ENCODE measurements around the gene RNF39. TPM values are rescaled to one million over a fixed set of nuclear protein-coding genes. Genes with fewer than 3 reads are reported as not detected.
"Not testable (repeated sequence)": the region's sequence is repeated elsewhere in the genome, so short reads cannot be mapped to it uniquely, and the experiment has no call there.

The RNF39 gene
- total RNA-seq, 1 donor = not detected

- H3K4me3 ChIP-seq (ENCODE audit: low read length) = no peak overlapping the region
- H3K4me1 ChIP-seq (ENCODE audit: insufficient read depth, low read length) = peaks cover 7% of the 10 kb centered on the region
- no peaks in the 10 kb centered on the region for H3K27me3 ChIP-seq (ENCODE audit: insufficient read depth, low read length)
- H3K9me3 ChIP-seq (ENCODE audit: low read depth, low read length) = no peaks in the 10 kb centered on the region
Measured at GRCh38 chr6:30047220-30047619, 28.3 kb downstream of the RNF39 start.

GRCh38 chr6:30044630-30045029 is 30.9 kb downstream of the RNF39 start:
- Histone ChIP-seq H3K4me1 (ENCODE audit: insufficient read depth, low read length) (peaks cover 7% of the 10 kb centered on the region), H3K9me3 (ENCODE audit: low read depth, low read length) (no peaks in the 10 kb centered on the region), H3K4me3 (ENCODE audit: low read length) (no peak overlapping the region), H3K27me3 (ENCODE audit: insufficient read depth, low read length) (no peaks in the 10 kb centered on the region)

GRCh38 chr6:30043744-30044143 is 31.8 kb downstream of the RNF39 start:
- peaks cover 7% of the 10 kb centered on the region for H3K4me1 ChIP-seq (ENCODE audit: insufficient read depth, low read length)
- no peaks in the 10 kb centered on the region for H3K27me3 ChIP-seq (ENCODE audit: insufficient read depth, low read length)
- H3K4me3 ChIP-seq (ENCODE audit: low read length) = no peak overlapping the region
- H3K9me3 ChIP-seq (ENCODE audit: low read depth, low read length) = no peaks in the 10 kb centered on the region

GRCh38 chr6:30042914-30043313 is 32.7 kb downstream of the RNF39 start:
- Histone ChIP-seq H3K9me3 (ENCODE audit: low read depth, low read length) (no peaks in the 10 kb centered on the region), H3K4me3 (ENCODE audit: low read length) (no peak overlapping the region), H3K4me1 (ENCODE audit: insufficient read depth, low read length) (peaks cover 7% of the 10 kb centered on the region)

GRCh38 chr6:30042476-30042875 is 33.1 kb downstream of the RNF39 start:
- Histone ChIP-seq H3K4me3 (ENCODE audit: low read length) (no peak overlapping the region), H3K9me3 (ENCODE audit: low read depth, low read length) (no peaks in the 10 kb centered on the region), H3K27me3 (ENCODE audit: insufficient read depth, low read length) (no peaks in the 10 kb centered on the region), H3K4me1 (ENCODE audit: insufficient read depth, low read length) (peaks cover 7% of the 10 kb centered on the region)

More at GRCh38 chr6:30042914-30043313, 32.7 kb downstream of the RNF39 start:
- no peaks in the 10 kb centered on the region for H3K27me3 ChIP-seq (ENCODE audit: insufficient read depth, low read length)

- Histone ChIP-seq H3K9me3 (ENCODE audit: low read depth, low read length) (no peaks in the 10 kb centered on the region), H3K4me1 (ENCODE audit: insufficient read depth, low read length) (peaks cover under 1% of the 10 kb centered on the region), H3K4me3 (ENCODE audit: low read length) (no peak overlapping the region), H3K27me3 (ENCODE audit: insufficient read depth, low read length) (no peaks in the 10 kb centered on the region)
Measured at GRCh38 chr6:30041821-30042220, 33.7 kb downstream of the RNF39 start.

- Histone ChIP-seq H3K9me3 (ENCODE audit: low read depth, low read length) (no peaks in the 10 kb centered on the region), H3K4me1 (ENCODE audit: insufficient read depth, low read length) (no peaks in the 10 kb centered on the region), H3K4me3 (ENCODE audit: low read length) (no peak overlapping the region), H3K27me3 (ENCODE audit: insufficient read depth, low read length) (no peaks in the 10 kb centered on the region)
Measured at GRCh38 chr6:30041221-30041620, 34.3 kb downstream of the RNF39 start.

GRCh38 chr6:30037182-30037788 is 38.3 kb downstream of the RNF39 start:
- H3K27me3 ChIP-seq (ENCODE audit: insufficient read depth, low read length) = no peaks in the 10 kb centered on the region
- no peak overlapping the region for H3K4me3 ChIP-seq (ENCODE audit: low read length)
- no peaks in the 10 kb centered on the region for H3K9me3 ChIP-seq (ENCODE audit: low read depth, low read length)

GRCh38 chr6:30035784-30036183 is 39.8 kb downstream of the RNF39 start:
- Histone ChIP-seq H3K27me3 (ENCODE audit: insufficient read depth, low read length) (no peaks in the 10 kb centered on the region), H3K4me3 (ENCODE audit: low read length) (no peak overlapping the region), H3K9me3 (ENCODE audit: low read depth, low read length) (no peaks in the 10 kb centered on the region), H3K4me1 (ENCODE audit: insufficient read depth, low read length) (peaks cover 16% of the 10 kb centered on the region)

More at GRCh38 chr6:30037182-30037788, 38.3 kb downstream of the RNF39 start:
- H3K4me1 ChIP-seq (ENCODE audit: insufficient read depth, low read length) = peaks cover 16% of the 10 kb centered on the region

GRCh38 chr6:30033440-30033839 is 42.1 kb downstream of the RNF39 start:
- H3K9me3 ChIP-seq (ENCODE audit: low read depth, low read length); H3K27me3 ChIP-seq (ENCODE audit: insufficient read depth, low read length); H3K4me3 ChIP-seq (ENCODE audit: low read length): not testable (repeated sequence)
- H3K4me1 ChIP-seq (ENCODE audit: insufficient read depth, low read length) = peaks cover 16% of the 10 kb centered on the region

GRCh38 chr6:30031381-30031780 is 44.2 kb downstream of the RNF39 start:
- H3K4me3 ChIP-seq (ENCODE audit: low read length) = no peak overlapping the region
- H3K27me3 ChIP-seq (ENCODE audit: insufficient read depth, low read length) = no peaks in the 10 kb centered on the region
- peaks cover 16% of the 10 kb centered on the region for H3K4me1 ChIP-seq (ENCODE audit: insufficient read depth, low read length)
- H3K9me3 ChIP-seq (ENCODE audit: low read depth, low read length) = no peaks in the 10 kb centered on the region

- Histone ChIP-seq H3K4me1 (ENCODE audit: insufficient read depth, low read length) (peaks cover 12% of the 10 kb centered on the region), H3K9me3 (ENCODE audit: low read depth, low read length) (no peaks in the 10 kb centered on the region), H3K4me3 (ENCODE audit: low read length) (no peak overlapping the region), H3K27me3 (ENCODE audit: insufficient read depth, low read length) (no peaks in the 10 kb centered on the region)
Measured at GRCh38 chr6:30029588-30029987, 46.0 kb downstream of the RNF39 start.

GRCh38 chr6:30025186-30025585 is 50.4 kb downstream of the RNF39 start:
- Histone ChIP-seq H3K9me3 (ENCODE audit: low read depth, low read length) (no peaks in the 10 kb centered on the region), H3K4me3 (ENCODE audit: low read length) (no peak overlapping the region), H3K4me1 (ENCODE audit: insufficient read depth, low read length) (peaks cover 9% of the 10 kb centered on the region), H3K27me3 (ENCODE audit: insufficient read depth, low read length) (no peaks in the 10 kb centered on the region)

- peaks cover 11% of the 10 kb centered on the region for H3K4me1 ChIP-seq (ENCODE audit: insufficient read depth, low read length)
- not testable (repeated sequence) for H3K9me3 ChIP-seq (ENCODE audit: low read depth, low read length); H3K27me3 ChIP-seq (ENCODE audit: insufficient read depth, low read length); H3K4me3 ChIP-seq (ENCODE audit: low read length)
Measured at GRCh38 chr6:30022712-30023111, 52.9 kb downstream of the RNF39 start.

- H3K9me3 ChIP-seq (ENCODE audit: low read depth, low read length) = no peaks in the 10 kb centered on the region
- no peak overlapping the region for H3K4me3 ChIP-seq (ENCODE audit: low read length)
- peaks cover 11% of the 10 kb centered on the region for H3K4me1 ChIP-seq (ENCODE audit: insufficient read depth, low read length)
- no peaks in the 10 kb centered on the region for H3K27me3 ChIP-seq (ENCODE audit: insufficient read depth, low read length)
Measured at GRCh38 chr6:30022189-30022588, 53.4 kb downstream of the RNF39 start.

- no peaks in the 10 kb centered on the region for H3K9me3 ChIP-seq (ENCODE audit: low read depth, low read length)
- no peak overlapping the region for H3K4me3 ChIP-seq (ENCODE audit: low read length)
- H3K4me1 ChIP-seq (ENCODE audit: insufficient read depth, low read length) = peaks cover 11% of the 10 kb centered on the region
- H3K27me3 ChIP-seq (ENCODE audit: insufficient read depth, low read length) = no peaks in the 10 kb centered on the region
Measured at GRCh38 chr6:30020626-30021025, 54.9 kb downstream of the RNF39 start.
